Smooth muscle cell (in vitro differentiated cells): ENCODE results near the gene CTRB1. TPM values are rescaled to one million over a fixed set of nuclear protein-coding genes. Genes with fewer than 3 reads are reported as not detected.

ENCODE experiments used
- DNase-seq: peaks from one replicate; lab custom pipeline; 2025; ENCODE audit not compliant: unreplicated experiment; lab: John Stamatoyannopoulos, UW
- H2AFZ ChIP-seq: fragments of 200-600 bp; sonication (generic); 2 replicates; pipeline ENCODE4 v1.6.0; 2016; ENCODE audit warnings: antibody characterized with exemption, low read depth, mild to moderate bottlenecking
- H3F3A ChIP-seq: fragments of 200-600 bp; sonication (generic); 2 replicates; pipeline ENCODE4 v1.6.0; 2017; ENCODE audit warnings: antibody characterized with exemption, low read depth
- H3K27ac ChIP-seq: fragments of 200-600 bp; sonication (generic); 2 replicates; pipeline ENCODE4 v1.5.1; 2016; ENCODE audit warnings: low read depth, mild to moderate bottlenecking
- H3K27me3 ChIP-seq: fragments of 200-600 bp; sonication (generic); 2 replicates; pipeline ENCODE4 v1.6.1; 2016; ENCODE audit warnings: low read depth, mild to moderate bottlenecking
- H3K36me3 ChIP-seq: fragments of 200-600 bp; sonication (generic); 2 replicates; pipeline ENCODE4 v1.5.1; 2016; ENCODE audit warnings: low read depth
- H3K4me1 ChIP-seq: fragments of 200-600 bp; sonication (generic); 2 replicates; pipeline ENCODE4 v1.5.1; 2016; ENCODE audit warnings: low read depth
- H3K4me2 ChIP-seq: fragments of 200-600 bp; sonication (generic); 2 replicates; pipeline ENCODE4 v1.6.0; 2016; ENCODE audit warnings: mild to moderate bottlenecking
- H3K4me3 ChIP-seq: fragments of 200-600 bp; sonication (generic); 2 replicates; pipeline ENCODE4 v1.5.1; 2016; ENCODE audit warnings: mild to moderate bottlenecking
- H3K79me2 ChIP-seq: fragments of 200-600 bp; sonication (generic); 2 replicates; pipeline ENCODE4 v1.6.0; 2016; ENCODE audit warnings: low read depth, mild to moderate bottlenecking
- H3K9ac ChIP-seq: fragments of 200-600 bp; sonication (generic); 2 replicates; pipeline ENCODE4 v1.6.0; 2016; ENCODE audit warnings: low read depth
- H3K9me3 ChIP-seq: fragments of 200-600 bp; sonication (generic); replicated peaks from 2 replicates; pipeline ENCODE4 v1.5.1; 2016; ENCODE audit warnings: low read depth
- H4K20me1 ChIP-seq: fragments of 200-600 bp; sonication (generic); 2 replicates; pipeline ENCODE4 v1.6.0; 2016; ENCODE audit warnings: low read depth
- CTCF ChIP-seq: fragments of 200-600 bp; sonication (generic); IDR thresholded peaks from 2 replicates; pipeline ENCODE4 v1.5.1; 2017; ENCODE audit warnings: borderline replicate concordance, mild to moderate bottlenecking, antibody characterized with exemption; ENCODE audit not compliant: insufficient read depth, poor library complexity, severe bottlenecking
- WGBS: methylation state at CpG from one replicate; pipeline ENCODE4 v1.1.7; 2016; ENCODE audit warnings: low lambda C conversion rate; 5-methylcytosine and 5-hydroxymethylcytosine counted together
- polyA plus RNA-seq: library from polyadenylated mRNA; unstranded; fragments of >200 nt; fragmentation: Nextera tagmentation; extraction: Ambion mirVana; gene quantifications from 2 replicates; pipeline ENCODE4 v1.2.1, GENCODE V29; 2016
- total RNA-seq: library from RNA; depleted of rRNA; stranded (reverse); fragments of >200 nt; gene quantifications from 2 replicates; pipeline ENCODE4 v1.2.3, GENCODE V29; 2014

CTRB1 gene
- total and polyA plus RNA-seq, 2 experiments from 2014 or later: 1.9 TPM; not detected in 1

- H3K4me3 ChIP-seq: no peak overlapping the region
- H2AFZ ChIP-seq: no peak overlapping the region
- no peaks in the 10 kb centered on the region for H3K79me2 ChIP-seq
- no peak for DNase-seq
- H3K9ac ChIP-seq: no peak overlapping the region
- H3K4me2 ChIP-seq: no peak overlapping the region
- H3K27ac ChIP-seq: no peak overlapping the region
- no peaks in the 10 kb centered on the region for H3K36me3 ChIP-seq
- peaks cover 59% of the 10 kb centered on the region for H4K20me1 ChIP-seq
- H3F3A ChIP-seq: peaks cover 17% of the 10 kb centered on the region
- no peaks in the 10 kb centered on the region for H3K27me3 ChIP-seq
- H3K9me3 ChIP-seq: no peaks in the 10 kb centered on the region
- H3K4me1 ChIP-seq: no peaks in the 10 kb centered on the region
- 98% methylated on average over 14 of the region's 26 CpGs for WGBS
- TF ChIP-seq CTCF: no peak
These were observed 7.1 kb downstream of the CTRB1 start for GRCh38 chr16:75225678-75226515.

DNA sequence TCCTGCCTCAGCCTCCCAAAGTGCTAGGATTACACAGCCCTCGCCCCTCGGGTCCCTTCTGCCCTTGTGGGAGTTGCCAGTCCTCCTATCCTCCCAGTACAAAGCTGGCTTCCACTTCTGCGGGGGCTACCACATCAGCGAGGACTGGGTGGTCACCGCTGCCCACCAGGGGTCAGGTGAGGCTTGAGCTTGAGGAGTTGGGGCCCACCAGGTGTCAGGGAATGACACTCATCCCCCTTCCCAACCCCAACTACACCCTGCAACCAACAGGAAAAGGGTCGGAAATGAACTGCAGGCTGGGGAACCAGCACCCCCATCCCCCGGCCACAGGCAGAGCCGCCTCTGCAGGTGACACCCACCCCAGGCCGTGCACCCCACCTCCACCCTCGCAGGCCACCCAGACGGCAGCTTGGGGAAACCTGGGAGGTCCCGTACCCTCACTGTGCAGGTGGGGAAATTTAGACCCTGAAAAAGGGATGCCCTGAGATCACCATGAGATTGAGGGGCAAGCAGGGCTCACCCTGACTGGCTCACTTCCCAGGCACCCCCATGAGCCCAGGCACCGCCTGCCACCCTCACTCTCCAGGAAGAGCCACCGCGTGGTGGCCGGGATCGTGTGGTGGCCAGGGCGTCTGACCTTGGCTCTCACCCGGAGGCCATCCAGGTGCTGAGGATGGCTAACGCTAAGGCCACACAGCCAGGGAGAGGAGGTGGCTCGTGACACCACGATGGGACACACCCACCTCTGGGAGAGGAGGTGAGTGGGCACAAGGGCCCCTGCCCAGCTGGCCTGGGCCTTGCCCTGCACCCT is 8.0 kb downstream of the CTRB1 start:
- Histone ChIP-seq H3K9me3 (no peaks in the 10 kb centered on the region), H2AFZ (no peak overlapping the region), H3K9ac (no peak overlapping the region), H3K27ac (no peak overlapping the region), H3K27me3 (no peaks in the 10 kb centered on the region), H4K20me1 (peaks cover 68% of the 10 kb centered on the region), H3K4me2 (no peak overlapping the region), H3K79me2 (peaks cover 6% of the 10 kb centered on the region), H3K4me3 (no peak overlapping the region), H3K4me1 (no peaks in the 10 kb centered on the region), H3K36me3 (no peaks in the 10 kb centered on the region), H3F3A (peaks cover 20% of the 10 kb centered on the region)
- WGBS: 90% methylated on average over 22 of the region's 22 CpGs
- no peak for TF ChIP-seq CTCF
- no peak for DNase-seq

DNA sequence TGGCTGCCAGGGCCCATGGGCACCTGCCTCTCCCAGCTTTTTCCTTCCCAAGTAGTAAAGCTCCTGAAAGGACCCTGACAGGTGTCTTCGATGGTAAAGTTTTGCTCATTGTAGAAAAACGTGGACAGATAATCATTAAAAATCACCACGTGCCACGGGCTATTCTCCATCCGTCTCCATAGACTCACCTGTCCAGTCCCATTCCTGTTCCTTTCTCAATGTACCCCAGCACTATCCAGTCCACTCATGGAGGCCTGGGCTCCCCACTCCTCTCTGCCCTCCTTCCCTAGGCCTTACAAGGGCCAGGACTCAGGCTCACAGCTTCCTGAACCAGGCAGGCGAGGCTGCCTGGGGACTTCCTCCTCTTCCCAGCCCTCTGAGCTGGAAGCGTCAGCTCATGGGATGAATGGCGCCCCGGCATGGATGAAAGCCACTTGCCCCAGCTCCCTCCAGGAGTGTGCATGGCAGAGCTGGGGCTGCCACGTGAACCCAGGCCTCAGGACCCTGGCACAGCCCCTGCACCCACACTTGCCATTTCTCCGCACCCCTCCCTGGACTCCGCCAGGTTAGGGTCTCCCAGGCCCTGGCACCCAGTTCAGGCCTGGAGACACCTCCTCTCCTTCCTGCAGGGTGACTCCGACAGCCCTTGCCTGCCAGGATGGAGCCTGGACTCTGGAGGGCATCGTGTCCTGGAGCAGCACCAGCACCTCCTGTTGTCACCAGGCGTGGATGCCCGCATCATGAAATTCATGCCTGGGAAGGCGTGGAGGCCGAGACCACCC is 8.8 kb downstream of the CTRB1 start:
- TF ChIP-seq CTCF: no peak
- H3K9me3 ChIP-seq: no peaks in the 10 kb centered on the region
- H2AFZ ChIP-seq: no peak overlapping the region
- no peak overlapping the region for H3K4me2 ChIP-seq
- H3K4me3 ChIP-seq: no peak overlapping the region
- H3K27me3 ChIP-seq: no peaks in the 10 kb centered on the region
- peaks cover under 1% of the 10 kb centered on the region for H3K36me3 ChIP-seq
- 95% methylated on average over 18 of the region's 18 CpGs for WGBS
- H3K27ac ChIP-seq: no peak overlapping the region
- peaks cover 13% of the 10 kb centered on the region for H3K79me2 ChIP-seq
- H3K4me1 ChIP-seq: no peaks in the 10 kb centered on the region
- H3K9ac ChIP-seq: no peak overlapping the region
- no peak for DNase-seq
- peaks cover 75% of the 10 kb centered on the region for H4K20me1 ChIP-seq
- peaks cover 24% of the 10 kb centered on the region for H3F3A ChIP-seq
